A673 (cell line): ENCODE data around the gene EXOC4.

Experiments used
- EZH2 ChIP-seq: fragments of 200-600 bp; sonication (generic); IDR thresholded peaks from 2 replicates; pipeline ENCODE4 v1.6.1; 2017; ENCODE audit warnings: borderline replicate concordance, low read depth, mild to moderate bottlenecking, mixed read lengths, antibody characterized with exemption, low read length; ENCODE audit not compliant: poor library complexity, severe bottlenecking
- TF ChIP-seq, protein P1 (sequence below): fragments of 300-800, 200-600 bp; sonication (generic); conservative IDR thresholded peaks from 2 replicates; pipeline ENCODE4 v1.5.1; 2017; ENCODE audit warnings: low read depth, mild to moderate bottlenecking, antibody characterized with exemption, low read length, moderate library complexity, mixed read lengths

DNA sequence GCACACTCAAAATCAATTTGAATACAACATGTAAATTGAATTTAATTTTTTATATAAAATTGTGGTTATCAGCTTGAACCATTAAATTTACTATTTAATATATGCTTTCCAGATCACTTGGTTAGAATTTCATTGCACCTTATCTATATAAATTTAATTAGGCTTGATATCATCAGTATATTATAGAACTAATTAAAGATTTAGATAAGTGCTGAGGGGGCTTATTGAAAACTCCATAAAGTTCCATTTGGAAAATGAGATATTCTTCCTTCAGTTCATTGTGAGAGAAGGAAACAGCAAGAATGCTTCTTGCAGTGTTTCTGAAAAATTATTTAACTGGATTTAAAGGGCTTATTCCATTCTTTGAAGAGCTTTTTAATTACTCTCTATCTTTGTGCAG lies 788.6 kb downstream of the EXOC4 start:
- TF ChIP-seq, protein P1, sequence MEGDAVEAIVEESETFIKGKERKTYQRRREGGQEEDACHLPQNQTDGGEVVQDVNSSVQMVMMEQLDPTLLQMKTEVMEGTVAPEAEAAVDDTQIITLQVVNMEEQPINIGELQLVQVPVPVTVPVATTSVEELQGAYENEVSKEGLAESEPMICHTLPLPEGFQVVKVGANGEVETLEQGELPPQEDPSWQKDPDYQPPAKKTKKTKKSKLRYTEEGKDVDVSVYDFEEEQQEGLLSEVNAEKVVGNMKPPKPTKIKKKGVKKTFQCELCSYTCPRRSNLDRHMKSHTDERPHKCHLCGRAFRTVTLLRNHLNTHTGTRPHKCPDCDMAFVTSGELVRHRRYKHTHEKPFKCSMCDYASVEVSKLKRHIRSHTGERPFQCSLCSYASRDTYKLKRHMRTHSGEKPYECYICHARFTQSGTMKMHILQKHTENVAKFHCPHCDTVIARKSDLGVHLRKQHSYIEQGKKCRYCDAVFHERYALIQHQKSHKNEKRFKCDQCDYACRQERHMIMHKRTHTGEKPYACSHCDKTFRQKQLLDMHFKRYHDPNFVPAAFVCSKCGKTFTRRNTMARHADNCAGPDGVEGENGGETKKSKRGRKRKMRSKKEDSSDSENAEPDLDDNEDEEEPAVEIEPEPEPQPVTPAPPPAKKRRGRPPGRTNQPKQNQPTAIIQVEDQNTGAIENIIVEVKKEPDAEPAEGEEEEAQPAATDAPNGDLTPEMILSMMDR: no peak
- no peak for TF ChIP-seq EZH2
